ENCODE results near the gene ZBP1. TPM values are rescaled to one million over a fixed set of nuclear protein-coding genes. Genes with fewer than 3 reads are reported as not detected.

The ZBP1 gene
- total and polyA plus RNA-seq, 11 donors = 0.15 to 1.7 (median 0.31) TPM; not detected in 6

- no peak overlapping the region for H3K27ac ChIP-seq
- H3K9me3 ChIP-seq = no peaks in the 10 kb centered on the region
- H3K4me3 ChIP-seq = no peak overlapping the region
- DNase-seq (no peak), ATAC-seq (no peak)
- no peaks in the 10 kb centered on the region for H3K36me3 ChIP-seq
- H3K4me1 ChIP-seq = no peaks in the 10 kb centered on the region
- WGBS, 4 donors = 87 to 91% (median 89%) methylated on average over 12 of the region's 12 CpGs
- intact Hi-C loops (cut with DNase I) = no loop called here
- no peak for TF ChIP-seq CTCF (IDR thresholded peaks at IDR 0.05)
- TF ChIP-seq POLR2A (IDR thresholded peaks at IDR 0.05) = no peak
- H3K27me3 ChIP-seq = peaks cover 0 to 55% (median 14%) of the 10 kb centered on the region in 9 donors
Observed at GRCh38 chr20:57568960-57569359, 51.3 kb downstream of the ZBP1 start.

- intact Hi-C loops (cut with DNase I) = no loop called here
- H3K27me3 ChIP-seq = peaks cover 0 to 53% (median 12%) of the 10 kb centered on the region in 9 donors
- H3K4me1 ChIP-seq = no peaks in the 10 kb centered on the region
- no peak for ATAC-seq
- H3K4me3 ChIP-seq = no peak overlapping the region
- no peak overlapping the region for H3K27ac ChIP-seq
- no peak for DNase-seq
- WGBS, 4 donors = 69 to 82% (median 72%) methylated on average over 12 to 13 of the region's 13 CpGs
- no peaks in the 10 kb centered on the region for H3K36me3 ChIP-seq
- H3K9me3 ChIP-seq = no peaks in the 10 kb centered on the region
- TF ChIP-seq CTCF (IDR thresholded peaks at IDR 0.05) = no peak
- TF ChIP-seq POLR2A (IDR thresholded peaks at IDR 0.05) = no peak
Observed at GRCh38 chr20:57568088-57568896, 51.9 kb downstream of the ZBP1 start.

- Histone ChIP-seq H3K36me3 (no peaks in the 10 kb centered on the region), H3K27me3 (peaks cover 0 to 47% (median 12%) of the 10 kb centered on the region in 9 donors), H3K27ac (no peak overlapping the region), H3K4me3 (no peak overlapping the region), H3K9me3 (no peaks in the 10 kb centered on the region), H3K4me1 (no peaks in the 10 kb centered on the region)
- ATAC-seq (no peak), DNase-seq (no peak)
- intact Hi-C loops (cut with DNase I) = no loop called here
- WGBS, 4 donors = 77 to 84% (median 83%) methylated on average over 9 of the region's 9 CpGs
- TF ChIP-seq CTCF (IDR thresholded peaks at IDR 0.05) = no peak
- TF ChIP-seq POLR2A (IDR thresholded peaks at IDR 0.05) = no peak
Observed at GRCh38 chr20:57567471-57568079, 52.7 kb downstream of the ZBP1 start.

- Histone ChIP-seq H3K36me3 (no peaks in the 10 kb centered on the region), H3K27me3 (peaks cover 0 to 47% (median 12%) of the 10 kb centered on the region in 9 donors), H3K4me3 (no peak overlapping the region), H3K4me1 (no peaks in the 10 kb centered on the region), H3K27ac (no peak overlapping the region), H3K9me3 (no peaks in the 10 kb centered on the region)
- 63 to 80% (median 74%) methylated on average over 10 of the region's 10 CpGs for WGBS, 4 donors
- TF ChIP-seq CTCF (IDR thresholded peaks at IDR 0.05) (no peak), POLR2A (IDR thresholded peaks at IDR 0.05) (no peak)
- ATAC-seq (no peak), DNase-seq (no peak)
- intact Hi-C loops (cut with DNase I) = no loop called here
Observed at GRCh38 chr20:57566803-57567459, 53.3 kb downstream of the ZBP1 start.
